HL-60 (cell line): Measurements from ENCODE around the gene TPPP.
"Not testable (repeated sequence)": the region's sequence is repeated elsewhere in the genome, so short reads cannot be mapped to it uniquely, and the experiment has no call there.

ENCODE experiments used
- DNase-seq, 2 experiments: peaks; one replicate each; pipeline ENCODE4 v3.0.0-alpha.2; 2010 to 2020; ENCODE audit warnings: low read depth in 1 of 2, low spot score in 1 of 2
- H3K27ac ChIP-seq: fragments of 250-450 bp; sonication (Bioruptor Pico); replicated peaks from 2 replicates; pipeline ENCODE4 v1.5.1; 2020; ENCODE audit warnings: mild to moderate bottlenecking, moderate library complexity
- H3K27me3 ChIP-seq: fragments of 250-450 bp; sonication (Bioruptor Pico); 2 replicates; pipeline ENCODE4 v1.5.1; 2021; ENCODE audit warnings: mild to moderate bottlenecking, moderate library complexity; ENCODE audit not compliant: insufficient read depth, poor library complexity, severe bottlenecking
- H3K4me3 ChIP-seq: replicated peaks from 2 replicates; pipeline ENCODE4 v1.5.1; 2011; ENCODE audit warnings: mild to moderate bottlenecking, control low read depth, low read length; ENCODE audit not compliant: insufficient read depth
- GABPA ChIP-seq: IDR thresholded peaks from 2 replicates; pipeline ENCODE4 v1.6.1; 2012; ENCODE audit warnings: low read depth
- POLR2AphosphoS5 ChIP-seq: IDR thresholded peaks from 2 replicates; pipeline ENCODE4 v1.6.1; 2012; ENCODE audit warnings: low read depth
- SPI1 ChIP-seq: IDR thresholded peaks from 2 replicates; pipeline ENCODE4 v1.6.1; 2012; ENCODE audit warnings: low read depth, mild to moderate bottlenecking, borderline replicate concordance
- long read RNA-seq: library from polyadenylated mRNA; unstranded; transcript quantifications from one replicate; pipeline ENCODE4 v2.0.0, GENCODE V29; 2020
- TF ChIP-seq, protein P1 (sequence below): IDR thresholded peaks from 2 replicates; pipeline ENCODE4 v1.6.1; 2012; ENCODE audit warnings: low read depth; ENCODE audit not compliant: insufficient replicate concordance

The TPPP gene
- long read RNA-seq, partial matches to known transcripts: 0 of 1 reads
- long read RNA-seq, other reads (novel, unspliced or antisense): 1 of 1 reads

GRCh38 chr5:693271-694041, at the start of gene TPPP:
Gene TPPP (minus strand): TSS chr5:693352. CDS start chr5:678060, 15,292 bp downstream.
- DNase-seq, H3K27ac ChIP-seq, H3K27me3 ChIP-seq: not testable (repeated sequence)
- peak within 1 kb of the TSS; percentile 26 for H3K4me3 ChIP-seq

- H3K27me3 ChIP-seq, H3K4me3 ChIP-seq, H3K27ac ChIP-seq, DNase-seq: not testable (repeated sequence)
Measured at GRCh38 chr5:742276-742675, 49.1 kb upstream of the TPPP start.

- H3K27me3 ChIP-seq, H3K4me3 ChIP-seq, H3K27ac ChIP-seq, DNase-seq: not testable (repeated sequence)
Measured at GRCh38 chr5:734145-734544, 41.0 kb upstream of the TPPP start.

DNA sequence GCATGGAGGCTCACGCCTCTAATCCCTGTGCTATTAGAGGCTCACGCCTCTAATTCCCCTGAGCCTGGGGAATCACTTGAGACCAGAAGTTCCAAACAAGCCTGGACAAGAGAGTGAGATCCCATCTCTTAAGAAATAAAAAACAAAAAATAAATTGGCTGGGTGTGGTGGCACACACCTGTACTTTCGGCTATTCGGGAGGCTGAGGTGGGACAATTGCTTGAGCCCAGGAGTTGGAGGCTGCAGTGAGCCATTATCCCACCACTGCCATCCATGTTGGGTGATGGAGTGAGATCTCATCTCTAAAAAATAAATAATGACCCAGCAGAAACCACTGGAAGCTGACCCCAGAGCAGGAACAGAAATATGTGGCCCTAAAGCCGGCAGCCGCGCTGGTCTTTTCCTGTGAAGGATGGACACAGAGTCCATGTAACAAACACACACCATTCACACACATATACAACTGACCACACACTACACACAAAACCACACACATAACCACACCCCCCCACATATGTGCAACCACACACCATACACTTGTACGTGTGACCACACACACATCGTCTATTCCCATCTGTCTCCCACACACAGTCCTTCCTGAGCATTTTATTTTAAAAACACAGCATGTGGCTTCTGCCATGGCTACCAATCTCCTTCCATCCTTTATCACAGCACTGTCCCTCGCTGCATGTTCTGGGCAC, 39.8 kb upstream of the TPPP start:
- H3K4me3 ChIP-seq, H3K27me3 ChIP-seq, DNase-seq, H3K27ac ChIP-seq: not testable (repeated sequence)

DNA sequence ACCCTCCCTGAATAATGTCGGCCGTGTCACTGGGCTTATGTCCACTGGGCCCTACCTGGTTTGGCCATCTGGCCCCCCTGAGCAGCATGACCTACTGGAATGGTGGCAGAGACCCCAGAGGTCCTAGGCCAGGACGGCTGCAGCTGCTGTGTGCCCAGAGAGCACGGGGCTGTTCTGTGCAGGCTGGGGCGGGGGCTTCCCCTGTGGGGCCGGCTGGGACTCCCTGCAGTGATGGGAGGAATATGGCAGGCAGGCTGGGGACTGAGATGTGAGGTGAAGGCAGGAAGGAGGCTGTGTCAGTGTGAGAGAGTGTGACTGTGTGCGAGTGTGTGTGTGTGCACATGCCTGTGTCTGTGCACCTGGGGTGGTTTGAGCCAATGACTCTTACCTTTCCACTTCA, 36.1 kb upstream of the TPPP start:
- not testable (repeated sequence) for H3K27me3 ChIP-seq, H3K4me3 ChIP-seq, H3K27ac ChIP-seq, DNase-seq

DNA sequence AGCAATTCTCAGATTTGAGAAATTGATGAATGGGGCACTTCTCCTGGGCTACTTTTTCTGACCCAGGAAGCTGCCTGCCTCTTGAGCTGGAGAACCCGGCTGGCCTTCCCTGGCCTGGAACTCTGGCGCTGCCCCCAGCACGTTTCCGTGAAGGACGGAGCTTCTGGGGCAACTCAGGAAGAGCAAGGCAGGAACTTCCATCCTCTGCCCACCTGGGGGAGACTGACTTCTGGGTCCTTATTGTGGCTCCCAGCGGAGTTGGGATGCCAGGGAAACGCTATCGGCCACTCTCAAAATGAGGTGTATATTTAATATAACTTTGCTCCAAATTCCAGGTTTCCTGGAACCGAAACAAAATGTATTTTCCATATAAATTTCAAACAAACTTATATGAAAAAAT, 33.9 kb upstream of the TPPP start:
- not testable (repeated sequence) for DNase-seq, H3K27me3 ChIP-seq, H3K4me3 ChIP-seq, H3K27ac ChIP-seq

GRCh38 chr5:723865-724264, 30.7 kb upstream of the TPPP start:
- DNase-seq, H3K27me3 ChIP-seq, H3K4me3 ChIP-seq, H3K27ac ChIP-seq: not testable (repeated sequence)

DNA sequence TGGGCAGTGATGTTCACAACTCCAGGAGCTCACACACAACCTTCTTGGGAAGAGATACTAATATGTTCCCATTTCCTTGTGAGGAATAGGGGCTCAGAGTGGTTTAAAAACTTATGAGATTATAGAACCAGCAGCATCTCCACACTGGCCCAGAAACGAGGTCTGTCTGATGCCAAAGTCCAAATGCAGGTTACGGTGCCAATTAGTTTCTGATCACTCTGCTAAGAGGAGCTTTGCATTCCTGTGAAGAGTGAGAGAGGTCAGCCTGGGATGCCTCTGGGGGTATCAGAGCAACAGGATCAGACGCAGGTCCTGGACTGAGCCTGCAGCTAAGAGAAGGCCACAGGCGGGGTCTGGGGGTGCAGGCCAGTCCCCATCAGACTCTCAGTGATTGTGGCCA, 30.2 kb upstream of the TPPP start:
- DNase-seq, H3K4me3 ChIP-seq, H3K27me3 ChIP-seq, H3K27ac ChIP-seq: not testable (repeated sequence)

DNA sequence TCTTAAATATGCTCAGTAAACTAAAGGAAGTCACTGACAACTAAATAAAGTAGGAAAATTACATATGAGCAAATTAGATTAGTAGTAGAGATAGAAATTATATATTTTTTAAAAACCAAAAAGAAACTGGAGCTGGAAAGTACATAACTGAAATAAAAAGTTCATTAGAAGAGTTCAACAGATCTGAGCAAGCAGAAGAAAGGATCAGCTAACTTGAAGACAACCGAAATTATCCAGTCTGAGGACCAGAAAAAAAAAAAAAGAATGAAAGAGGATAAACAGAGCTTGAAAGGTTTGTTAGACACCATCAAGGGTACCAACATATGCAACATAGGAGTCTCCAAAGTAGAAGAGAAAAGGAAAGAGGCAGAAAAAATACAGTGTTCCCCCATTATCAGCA, 26.2 kb upstream of the TPPP start:
- DNase-seq, H3K4me3 ChIP-seq, H3K27ac ChIP-seq, H3K27me3 ChIP-seq: not testable (repeated sequence)

DNA sequence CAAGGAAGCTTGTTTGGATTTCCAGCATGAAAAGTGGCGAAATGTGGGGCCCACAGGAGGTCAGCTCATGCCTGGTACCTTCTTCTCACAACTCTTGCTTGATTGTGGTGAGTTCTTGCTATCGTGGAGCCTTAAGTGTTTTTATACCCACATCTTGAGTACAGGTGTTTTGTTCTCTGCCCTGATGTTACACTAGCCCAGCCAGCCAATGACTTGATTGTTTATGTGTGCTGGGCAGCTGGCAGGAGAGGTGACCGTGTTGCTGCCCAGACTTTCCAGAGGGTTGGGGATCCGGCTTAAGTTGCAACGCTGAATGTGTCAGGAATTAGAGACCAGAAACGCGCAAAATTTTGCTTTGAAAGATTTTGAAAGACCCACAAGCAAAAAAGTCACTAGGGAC, 24.0 kb upstream of the TPPP start:
- TF ChIP-seq, protein P1, sequence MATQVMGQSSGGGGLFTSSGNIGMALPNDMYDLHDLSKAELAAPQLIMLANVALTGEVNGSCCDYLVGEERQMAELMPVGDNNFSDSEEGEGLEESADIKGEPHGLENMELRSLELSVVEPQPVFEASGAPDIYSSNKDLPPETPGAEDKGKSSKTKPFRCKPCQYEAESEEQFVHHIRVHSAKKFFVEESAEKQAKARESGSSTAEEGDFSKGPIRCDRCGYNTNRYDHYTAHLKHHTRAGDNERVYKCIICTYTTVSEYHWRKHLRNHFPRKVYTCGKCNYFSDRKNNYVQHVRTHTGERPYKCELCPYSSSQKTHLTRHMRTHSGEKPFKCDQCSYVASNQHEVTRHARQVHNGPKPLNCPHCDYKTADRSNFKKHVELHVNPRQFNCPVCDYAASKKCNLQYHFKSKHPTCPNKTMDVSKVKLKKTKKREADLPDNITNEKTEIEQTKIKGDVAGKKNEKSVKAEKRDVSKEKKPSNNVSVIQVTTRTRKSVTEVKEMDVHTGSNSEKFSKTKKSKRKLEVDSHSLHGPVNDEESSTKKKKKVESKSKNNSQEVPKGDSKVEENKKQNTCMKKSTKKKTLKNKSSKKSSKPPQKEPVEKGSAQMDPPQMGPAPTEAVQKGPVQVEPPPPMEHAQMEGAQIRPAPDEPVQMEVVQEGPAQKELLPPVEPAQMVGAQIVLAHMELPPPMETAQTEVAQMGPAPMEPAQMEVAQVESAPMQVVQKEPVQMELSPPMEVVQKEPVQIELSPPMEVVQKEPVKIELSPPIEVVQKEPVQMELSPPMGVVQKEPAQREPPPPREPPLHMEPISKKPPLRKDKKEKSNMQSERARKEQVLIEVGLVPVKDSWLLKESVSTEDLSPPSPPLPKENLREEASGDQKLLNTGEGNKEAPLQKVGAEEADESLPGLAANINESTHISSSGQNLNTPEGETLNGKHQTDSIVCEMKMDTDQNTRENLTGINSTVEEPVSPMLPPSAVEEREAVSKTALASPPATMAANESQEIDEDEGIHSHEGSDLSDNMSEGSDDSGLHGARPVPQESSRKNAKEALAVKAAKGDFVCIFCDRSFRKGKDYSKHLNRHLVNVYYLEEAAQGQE: no peak
- no peak for TF ChIP-seq SPI1
- TF ChIP-seq POLR2AphosphoS5: no peak
- no peak for TF ChIP-seq GABPA
- Histone ChIP-seq H3K4me3 (no peak overlapping the region), H3K27me3 (no peaks in the 10 kb centered on the region), H3K27ac (no peak overlapping the region)
- DNase-seq: no peak

DNA sequence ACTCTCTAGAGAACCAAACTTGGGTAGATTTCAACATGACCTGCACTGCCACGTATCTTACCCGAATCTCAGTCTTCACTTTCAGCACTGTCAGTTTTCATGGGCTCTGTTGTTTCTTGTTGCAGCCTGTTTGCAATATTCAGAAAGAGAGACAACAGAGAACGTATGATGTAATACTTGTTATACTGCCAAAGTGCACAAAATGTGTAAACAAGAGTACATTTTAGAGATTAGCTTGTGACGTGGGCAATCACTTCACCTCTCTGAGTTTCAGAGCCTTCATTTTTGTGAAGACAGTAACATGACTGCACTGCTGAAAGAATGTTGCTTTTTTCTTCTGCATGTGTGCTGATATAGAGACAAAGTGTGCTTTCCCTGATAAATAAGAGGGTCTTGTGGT, 23.6 kb upstream of the TPPP start:
- not testable (repeated sequence) for H3K27me3 ChIP-seq, H3K4me3 ChIP-seq, DNase-seq, H3K27ac ChIP-seq

DNA sequence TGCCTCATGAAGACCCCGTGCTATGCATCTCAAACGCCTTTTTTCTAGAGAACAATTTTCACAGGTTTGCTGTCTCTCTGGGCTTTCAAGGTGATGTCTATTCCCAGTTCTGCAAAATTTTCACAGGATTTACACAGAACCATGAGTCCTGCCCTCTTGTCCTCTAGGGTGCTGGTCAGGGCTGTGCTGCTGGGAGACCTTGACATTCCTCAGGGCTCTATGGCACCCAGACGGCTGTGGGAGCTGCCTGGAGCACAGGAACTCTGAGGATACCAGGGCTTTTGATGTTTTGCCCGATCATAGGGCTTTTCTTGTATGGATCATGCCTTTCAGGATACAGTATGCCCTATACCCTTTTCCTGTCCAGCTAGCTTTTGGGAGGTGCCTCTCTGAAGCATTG, 22.5 kb upstream of the TPPP start:
- H3K27me3 ChIP-seq, DNase-seq, H3K4me3 ChIP-seq, H3K27ac ChIP-seq: not testable (repeated sequence)
